ENCODE data around the gene ARHGAP23.

DNA sequence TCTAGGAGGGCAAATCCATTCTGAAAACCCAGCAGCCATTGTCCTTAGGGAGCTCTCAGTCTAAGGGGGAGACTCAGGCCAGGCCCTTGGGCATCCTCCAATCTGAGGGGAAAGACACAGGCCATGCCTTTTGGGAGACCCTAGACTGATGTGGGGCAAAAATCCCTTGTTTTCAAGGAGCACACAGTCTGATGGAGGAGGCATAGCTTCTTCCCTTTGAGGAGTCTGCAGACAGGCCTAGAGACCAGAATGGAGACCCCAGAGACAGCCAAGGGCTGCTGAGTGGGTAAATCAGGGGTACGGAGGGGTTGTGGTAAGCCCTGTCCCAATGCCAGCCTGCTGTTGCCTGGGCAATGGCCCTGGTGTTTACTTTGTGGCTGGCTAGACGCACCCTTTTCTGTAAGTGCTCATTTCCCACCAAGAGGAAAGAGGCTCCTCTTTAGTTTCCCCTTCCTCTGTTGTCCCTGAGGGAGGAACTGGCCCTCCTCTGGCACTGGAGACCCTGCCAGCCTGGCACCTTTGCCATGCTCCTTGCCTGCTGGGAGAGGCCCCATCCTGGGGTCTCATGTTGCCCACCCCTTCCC lies 19.3 kb downstream of the ARHGAP23 start:
- TF ChIP-seq, protein P1, sequence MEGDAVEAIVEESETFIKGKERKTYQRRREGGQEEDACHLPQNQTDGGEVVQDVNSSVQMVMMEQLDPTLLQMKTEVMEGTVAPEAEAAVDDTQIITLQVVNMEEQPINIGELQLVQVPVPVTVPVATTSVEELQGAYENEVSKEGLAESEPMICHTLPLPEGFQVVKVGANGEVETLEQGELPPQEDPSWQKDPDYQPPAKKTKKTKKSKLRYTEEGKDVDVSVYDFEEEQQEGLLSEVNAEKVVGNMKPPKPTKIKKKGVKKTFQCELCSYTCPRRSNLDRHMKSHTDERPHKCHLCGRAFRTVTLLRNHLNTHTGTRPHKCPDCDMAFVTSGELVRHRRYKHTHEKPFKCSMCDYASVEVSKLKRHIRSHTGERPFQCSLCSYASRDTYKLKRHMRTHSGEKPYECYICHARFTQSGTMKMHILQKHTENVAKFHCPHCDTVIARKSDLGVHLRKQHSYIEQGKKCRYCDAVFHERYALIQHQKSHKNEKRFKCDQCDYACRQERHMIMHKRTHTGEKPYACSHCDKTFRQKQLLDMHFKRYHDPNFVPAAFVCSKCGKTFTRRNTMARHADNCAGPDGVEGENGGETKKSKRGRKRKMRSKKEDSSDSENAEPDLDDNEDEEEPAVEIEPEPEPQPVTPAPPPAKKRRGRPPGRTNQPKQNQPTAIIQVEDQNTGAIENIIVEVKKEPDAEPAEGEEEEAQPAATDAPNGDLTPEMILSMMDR (IDR thresholded peaks at IDR 0.05; ENCODE audit: poor library complexity, severe bottlenecking) = no peak
- TF ChIP-seq EZH2 (IDR thresholded peaks at IDR 0.05; ENCODE audit: borderline replicate concordance, insufficient read depth, low read length, poor library complexity, severe bottlenecking) = no peak
- no peak for TF ChIP-seq MXI1 (conservative IDR thresholded peaks at IDR 0.05; ENCODE audit: poor library complexity, severe bottlenecking)
- no peak for TF ChIP-seq TAF1 (IDR thresholded peaks at IDR 0.05; ENCODE audit: low read depth)
- TF ChIP-seq POLR2AphosphoS5 (IDR thresholded peaks at IDR 0.05) = no peak
- TF ChIP-seq, protein P2, sequence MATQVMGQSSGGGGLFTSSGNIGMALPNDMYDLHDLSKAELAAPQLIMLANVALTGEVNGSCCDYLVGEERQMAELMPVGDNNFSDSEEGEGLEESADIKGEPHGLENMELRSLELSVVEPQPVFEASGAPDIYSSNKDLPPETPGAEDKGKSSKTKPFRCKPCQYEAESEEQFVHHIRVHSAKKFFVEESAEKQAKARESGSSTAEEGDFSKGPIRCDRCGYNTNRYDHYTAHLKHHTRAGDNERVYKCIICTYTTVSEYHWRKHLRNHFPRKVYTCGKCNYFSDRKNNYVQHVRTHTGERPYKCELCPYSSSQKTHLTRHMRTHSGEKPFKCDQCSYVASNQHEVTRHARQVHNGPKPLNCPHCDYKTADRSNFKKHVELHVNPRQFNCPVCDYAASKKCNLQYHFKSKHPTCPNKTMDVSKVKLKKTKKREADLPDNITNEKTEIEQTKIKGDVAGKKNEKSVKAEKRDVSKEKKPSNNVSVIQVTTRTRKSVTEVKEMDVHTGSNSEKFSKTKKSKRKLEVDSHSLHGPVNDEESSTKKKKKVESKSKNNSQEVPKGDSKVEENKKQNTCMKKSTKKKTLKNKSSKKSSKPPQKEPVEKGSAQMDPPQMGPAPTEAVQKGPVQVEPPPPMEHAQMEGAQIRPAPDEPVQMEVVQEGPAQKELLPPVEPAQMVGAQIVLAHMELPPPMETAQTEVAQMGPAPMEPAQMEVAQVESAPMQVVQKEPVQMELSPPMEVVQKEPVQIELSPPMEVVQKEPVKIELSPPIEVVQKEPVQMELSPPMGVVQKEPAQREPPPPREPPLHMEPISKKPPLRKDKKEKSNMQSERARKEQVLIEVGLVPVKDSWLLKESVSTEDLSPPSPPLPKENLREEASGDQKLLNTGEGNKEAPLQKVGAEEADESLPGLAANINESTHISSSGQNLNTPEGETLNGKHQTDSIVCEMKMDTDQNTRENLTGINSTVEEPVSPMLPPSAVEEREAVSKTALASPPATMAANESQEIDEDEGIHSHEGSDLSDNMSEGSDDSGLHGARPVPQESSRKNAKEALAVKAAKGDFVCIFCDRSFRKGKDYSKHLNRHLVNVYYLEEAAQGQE (IDR thresholded peaks at IDR 0.05; ENCODE audit: borderline replicate concordance) = no peak
- no peak for TF ChIP-seq EP300 (conservative IDR thresholded peaks at IDR 0.05; ENCODE audit: poor library complexity, severe bottlenecking)
- TF ChIP-seq RAD21 (conservative IDR thresholded peaks at IDR 0.05) = no peak
- TF ChIP-seq SMC3 (conservative IDR thresholded peaks at IDR 0.05; ENCODE audit: poor library complexity) = no peak

All from neural cell (in vitro differentiated cells).